Keratinocyte (primary cell): ENCODE results near the gene CGGBP1. TPM values are rescaled to one million over a fixed set of nuclear protein-coding genes. Genes with fewer than 3 reads are reported as not detected.
"Not testable (repeated sequence)": the region's sequence is repeated elsewhere in the genome, so short reads cannot be mapped to it uniquely, and the experiment has no call there.

Experiments used
- DNase-seq: peaks from one replicate; pipeline ENCODE4 v3.0.0-alpha.2; 2011; ENCODE audit warnings: low read depth, missing footprints, low spot score
- FAIRE-seq: peaks from 2 replicates; lab custom pipeline; 2011; peaks lifted over from hg19 to GRCh38; lab: Jason Lieb, UNC
- H2AFZ ChIP-seq: 2 replicates; pipeline ENCODE4 v1.6.0; 2012; ENCODE audit warnings: low read length, control low read depth, inconsistent platforms; ENCODE audit not compliant: control insufficient read depth
- H3K27ac ChIP-seq: 2 replicates; pipeline ENCODE4 v1.5.1; 2011; ENCODE audit warnings: low read length; ENCODE audit not compliant: control insufficient read depth, insufficient read depth
- H3K27me3 ChIP-seq: 3 replicates; pipeline ENCODE4 v1.6.0; 2011; ENCODE audit warnings: low read length; ENCODE audit not compliant: control insufficient read depth, insufficient read depth; ENCODE audit errors: extremely low read depth
- H3K36me3 ChIP-seq, 2 experiments: 2 replicates in 1 of 2; 3 replicates in 1 of 2; pipeline ENCODE4 v1.5.1; 2011; ENCODE audit warnings: low read length in 2 of 2, mild to moderate bottlenecking in 1 of 2; ENCODE audit not compliant: control insufficient read depth in 2 of 2, insufficient read depth in 2 of 2; ENCODE audit errors: extremely low read depth in 1 of 2
- H3K4me1 ChIP-seq: 3 replicates; pipeline ENCODE4 v1.5.1; 2011; ENCODE audit warnings: low read length; ENCODE audit not compliant: control insufficient read depth, insufficient read depth; ENCODE audit errors: extremely low read depth
- H3K4me2 ChIP-seq: 3 replicates; pipeline ENCODE4 v1.6.0; 2011; ENCODE audit warnings: low read depth, low read length; ENCODE audit not compliant: control insufficient read depth, insufficient read depth; ENCODE audit errors: extremely low read depth
- H3K4me3 ChIP-seq, 3 experiments: fragments of 200-600 bp in 1 of 3; sonication (generic) in 1 of 3; 2 replicates in 2 of 3; 3 replicates in 1 of 3; pipeline ENCODE4 v1.5.1; 2011 to 2016; ENCODE audit warnings: low read length in 3 of 3, mild to moderate bottlenecking in 3 of 3, control low read depth in 2 of 3, inconsistent platforms in 1 of 3, low read depth in 1 of 3, mixed read lengths in 1 of 3, mixed run types in 1 of 3, moderate library complexity in 1 of 3; ENCODE audit not compliant: control insufficient read depth in 2 of 3, insufficient read depth in 2 of 3; ENCODE audit errors: extremely low read depth in 1 of 3
- H3K79me2 ChIP-seq: 2 replicates; pipeline ENCODE4 v1.6.0; 2012; ENCODE audit warnings: low read length; ENCODE audit not compliant: control insufficient read depth, insufficient read depth
- H3K9ac ChIP-seq: 3 replicates; pipeline ENCODE4 v1.6.0; 2011; ENCODE audit warnings: low read length; ENCODE audit not compliant: control insufficient read depth, insufficient read depth; ENCODE audit errors: extremely low read depth
- H3K9me1 ChIP-seq: 3 replicates; pipeline ENCODE4 v1.6.0; 2011; ENCODE audit warnings: low read length; ENCODE audit not compliant: control insufficient read depth, insufficient read depth; ENCODE audit errors: extremely low read depth
- H3K9me3 ChIP-seq: 2 replicates; pipeline ENCODE4 v1.5.1; 2012; ENCODE audit warnings: low read depth, low read length; ENCODE audit not compliant: control insufficient read depth
- H4K20me1 ChIP-seq: 3 replicates; pipeline ENCODE4 v1.6.0; 2011; ENCODE audit warnings: low read length; ENCODE audit not compliant: control insufficient read depth, insufficient read depth; ENCODE audit errors: extremely low read depth
- CTCF ChIP-seq, 3 experiments: IDR thresholded peaks in 1 of 3; conservative IDR thresholded peaks in 1 of 3; optimal IDR thresholded peaks in 1 of 3; 2 replicates in 2 of 3; 3 replicates in 1 of 3; pipeline versions ENCODE3 to v1.5.1; 2011; ENCODE audit warnings: low read length in 3 of 3, mild to moderate bottlenecking in 3 of 3, moderate library complexity in 2 of 3, control low read depth in 1 of 3, inconsistent platforms in 1 of 3; ENCODE audit not compliant: insufficient read depth in 2 of 3; ENCODE audit errors: extremely low read depth in 1 of 3
- EZH2 ChIP-seq: IDR thresholded peaks from one replicate; pipeline ENCODE4 v1.6.1; 2012; ENCODE audit warnings: inconsistent platforms, mild to moderate bottlenecking, low read length, moderate library complexity
- dilution Hi-C: fragments of 300-500 bp; cut with MboI; formaldehyde crosslinking; loops from one replicate; pipeline ENCODE4 v1.7.0; 2020; ENCODE audit warnings: low sequenced_read_pairs; ENCODE audit not compliant: extremely low pct_ligation_motif_present
- polyA plus RNA-seq, 5 experiments: library from polyadenylated mRNA; depleted of rRNA in 3 of 5; stranded (reverse) in 3 of 5; stranded (forward) in 1 of 5; unstranded in 1 of 5; fragments of >200 nt; gene quantifications; 1 replicate in 1 of 5; 2 replicates in 3 of 5; 3 replicates in 1 of 5; pipeline versions ENCODE4 v1.2.1 to v1.2.3, GENCODE V29; 2011 to 2012; ENCODE audit warnings: missing spikeins in 2 of 5, low read depth in 1 of 5, low replicate concordance in 1 of 5

The CGGBP1 gene
- polyA plus RNA-seq, 1 donor (not counting 4 experiments of a cell fraction or from before 2014, with no cell fraction given): 43.3 TPM

DNA sequence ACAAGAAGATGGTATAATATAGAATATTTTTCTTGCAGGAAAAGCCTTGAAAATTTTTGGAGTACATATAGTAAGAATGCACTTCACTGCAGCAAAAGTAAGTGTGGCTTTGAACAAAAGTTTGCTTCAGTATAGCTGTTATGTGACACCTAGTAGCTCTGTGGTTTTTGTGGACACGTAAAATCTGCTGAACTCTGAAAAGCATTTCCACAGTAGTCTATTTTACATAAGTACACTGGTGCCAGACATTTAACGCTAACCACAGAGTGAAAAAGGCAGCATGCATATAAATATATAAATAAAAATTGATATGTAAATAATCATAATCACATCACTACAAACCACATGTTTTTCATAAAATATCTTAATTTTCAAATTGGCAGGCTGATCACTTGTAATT lies 39.8 kb downstream of the CGGBP1 start:
- Histone ChIP-seq H3K9me3 (no peaks in the 10 kb centered on the region), H2AFZ (no peak overlapping the region), H3K27ac (no peak overlapping the region), H3K9ac (no peak overlapping the region), H3K4me2 (no peak overlapping the region), H3K9me1 (no peaks in the 10 kb centered on the region), H3K4me1 (no peaks in the 10 kb centered on the region), H4K20me1 (no peaks in the 10 kb centered on the region), H3K4me3 (no peak overlapping the region), H3K79me2 (no peaks in the 10 kb centered on the region), H3K36me3 (no peaks in the 10 kb centered on the region), H3K27me3 (no peaks in the 10 kb centered on the region)
- no peak for DNase-seq
- no peak for FAIRE-seq
- TF ChIP-seq EZH2: no peak
- no peak for TF ChIP-seq CTCF (optimal IDR thresholded peaks at IDR 0.05 in 1 of 3, IDR thresholded peaks at IDR 0.05 in 1 of 3, conservative IDR thresholded peaks at IDR 0.05 in 1 of 3; ENCODE audit: extremely low read depth in 1 of 3, insufficient read depth in 2 of 3, low read length in 3 of 3)
- dilution Hi-C loops: loop anchor here (25.0 kb wide), 1 partner anchor 507 kb away; no protein-coding TSS in a partner anchor

DNA sequence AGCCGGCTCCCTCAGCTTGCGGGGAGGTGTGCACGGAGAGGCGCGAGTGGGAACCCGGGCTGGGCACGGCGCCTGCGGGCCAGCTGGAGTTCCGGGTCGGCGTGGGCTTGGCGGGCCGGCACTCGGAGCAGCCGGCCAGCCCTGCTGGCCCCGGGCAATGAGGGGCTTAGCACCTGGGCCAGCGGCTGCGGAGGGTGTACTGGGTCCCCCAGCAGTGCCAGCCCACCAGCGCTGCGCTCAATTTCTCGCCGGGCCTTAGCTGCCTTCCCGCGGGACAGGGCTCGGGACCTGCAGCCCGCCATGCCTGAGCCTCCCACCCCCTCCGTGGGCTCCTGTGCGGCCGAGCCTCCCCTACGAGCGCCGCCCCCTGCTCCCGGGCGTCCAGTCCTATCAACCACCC lies 43.1 kb downstream of the CGGBP1 start:
- H2AFZ ChIP-seq, H3K9ac ChIP-seq, H3K4me2 ChIP-seq, DNase-seq, H3K79me2 ChIP-seq, H3K9me1 ChIP-seq, H4K20me1 ChIP-seq, H3K4me1 ChIP-seq, H3K9me3 ChIP-seq, H3K27ac ChIP-seq, H3K4me3 ChIP-seq, FAIRE-seq, H3K27me3 ChIP-seq, H3K36me3 ChIP-seq: not testable (repeated sequence)
- dilution Hi-C loops: loop anchor here (25.0 kb wide), 1 partner anchor 503 kb away; no protein-coding TSS in a partner anchor

- H3K36me3 ChIP-seq: no peaks in the 10 kb centered on the region
- no peak overlapping the region for H3K9ac ChIP-seq
- no peak overlapping the region for H3K4me3 ChIP-seq
- H3K79me2 ChIP-seq: no peaks in the 10 kb centered on the region
- no peak overlapping the region for H2AFZ ChIP-seq
- H3K9me1 ChIP-seq: no peaks in the 10 kb centered on the region
- dilution Hi-C loops: loop anchor here (25.0 kb wide), 1 partner anchor 501 kb away; no protein-coding TSS in a partner anchor
- FAIRE-seq (no peak), DNase-seq (no peak)
- H3K4me1 ChIP-seq: no peaks in the 10 kb centered on the region
- no peak for TF ChIP-seq EZH2
- TF ChIP-seq CTCF (optimal IDR thresholded peaks at IDR 0.05 in 1 of 3, IDR thresholded peaks at IDR 0.05 in 1 of 3, conservative IDR thresholded peaks at IDR 0.05 in 1 of 3; ENCODE audit: extremely low read depth in 1 of 3, insufficient read depth in 2 of 3, low read length in 3 of 3): no peak
- no peaks in the 10 kb centered on the region for H3K9me3 ChIP-seq
- H3K27me3 ChIP-seq: no peaks in the 10 kb centered on the region
- no peak overlapping the region for H3K27ac ChIP-seq
- H4K20me1 ChIP-seq: no peaks in the 10 kb centered on the region
- H3K4me2 ChIP-seq: no peak overlapping the region
These were observed 45.2 kb downstream of the CGGBP1 start for GRCh38 chr3:88013592-88013991.
